HG03097 (cell line): ENCODE results near the gene NT5DC2.

Experiments
- ATAC-seq: cut with Tn5 transposase; IDR thresholded peaks from one replicate; pipeline ENCODE4 v1.9.1; 2021; ENCODE audit not compliant: unreplicated experiment, low FRiP score

Gene NT5DC2

GRCh38 chr3:52533623-52534280, at the start of gene NT5DC2:
Gene NT5DC2, minus strand, starts transcription at chr3:52533857. Its CDS starts 120 bp downstream, at chr3:52533737.
- no peak for ATAC-seq

DNA sequence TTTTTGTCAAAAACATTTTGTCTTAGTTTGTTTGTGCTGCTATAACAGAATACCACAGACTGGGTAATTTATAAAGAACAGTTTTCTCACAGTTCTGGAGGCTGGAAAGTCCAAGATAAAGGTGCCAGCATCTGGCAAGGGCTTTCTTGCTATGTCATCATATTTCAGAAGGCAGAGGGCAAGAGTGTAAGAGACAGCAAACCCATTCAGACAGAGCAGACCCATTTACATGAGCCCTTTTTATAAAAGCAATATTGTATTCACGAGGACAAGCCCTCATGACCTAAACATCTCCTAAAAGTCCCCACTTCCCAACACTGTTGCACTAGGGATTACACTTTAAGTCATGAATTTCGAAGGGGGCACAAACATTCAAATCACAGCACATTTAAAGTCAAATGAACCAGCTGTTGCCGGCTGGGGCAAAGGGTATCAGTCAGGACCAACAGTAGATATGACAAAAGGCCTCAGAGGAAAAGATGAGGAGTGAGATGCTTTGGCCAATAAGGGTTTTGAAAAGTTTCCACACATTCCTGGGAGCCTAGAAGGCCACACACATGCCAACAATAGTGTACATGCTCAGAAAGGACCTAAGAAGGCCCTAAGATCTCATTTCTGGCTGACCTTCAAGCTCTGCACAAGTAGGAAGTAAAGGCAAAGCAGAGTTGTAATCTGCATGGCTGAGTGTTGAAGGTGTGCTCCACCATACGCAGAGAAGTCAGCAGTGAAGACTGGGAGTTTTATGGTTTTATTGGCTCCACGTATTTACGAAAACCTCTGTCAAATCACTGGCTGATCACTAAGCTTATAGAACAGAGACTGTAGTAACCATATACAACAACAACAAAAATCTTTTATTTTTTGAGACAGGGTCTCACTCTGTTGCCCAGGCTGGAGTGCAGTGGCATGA, 40.7 kb upstream of the NT5DC2 start:
- no peak for ATAC-seq

- no peak for ATAC-seq
Observed at GRCh38 chr3:52572221-52572620, 38.6 kb upstream of the NT5DC2 start.

- no peak for ATAC-seq
Observed at GRCh38 chr3:52570076-52570475, 36.4 kb upstream of the NT5DC2 start.

- no peak for ATAC-seq
Observed at GRCh38 chr3:52568069-52568468, 34.4 kb upstream of the NT5DC2 start.

DNA sequence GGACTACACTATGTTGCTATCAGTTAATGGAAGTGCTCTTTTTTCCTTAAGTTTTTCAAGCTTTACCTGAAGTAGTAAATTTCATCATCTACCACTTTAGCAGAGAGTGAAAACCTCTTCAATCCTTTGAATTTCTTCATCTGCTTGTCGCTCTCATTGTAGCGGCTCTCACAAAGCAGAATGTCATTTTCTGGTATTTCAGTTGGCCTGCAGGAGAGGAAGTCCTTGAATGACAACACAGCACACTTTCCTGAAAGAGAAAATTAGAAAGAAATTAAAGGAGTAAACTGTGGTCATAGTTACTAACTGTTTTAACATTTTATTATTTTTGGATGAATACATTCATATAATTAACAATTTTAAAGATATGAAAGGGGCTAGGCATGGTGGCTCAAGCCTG, 30.3 kb upstream of the NT5DC2 start:
- no peak for ATAC-seq

DNA sequence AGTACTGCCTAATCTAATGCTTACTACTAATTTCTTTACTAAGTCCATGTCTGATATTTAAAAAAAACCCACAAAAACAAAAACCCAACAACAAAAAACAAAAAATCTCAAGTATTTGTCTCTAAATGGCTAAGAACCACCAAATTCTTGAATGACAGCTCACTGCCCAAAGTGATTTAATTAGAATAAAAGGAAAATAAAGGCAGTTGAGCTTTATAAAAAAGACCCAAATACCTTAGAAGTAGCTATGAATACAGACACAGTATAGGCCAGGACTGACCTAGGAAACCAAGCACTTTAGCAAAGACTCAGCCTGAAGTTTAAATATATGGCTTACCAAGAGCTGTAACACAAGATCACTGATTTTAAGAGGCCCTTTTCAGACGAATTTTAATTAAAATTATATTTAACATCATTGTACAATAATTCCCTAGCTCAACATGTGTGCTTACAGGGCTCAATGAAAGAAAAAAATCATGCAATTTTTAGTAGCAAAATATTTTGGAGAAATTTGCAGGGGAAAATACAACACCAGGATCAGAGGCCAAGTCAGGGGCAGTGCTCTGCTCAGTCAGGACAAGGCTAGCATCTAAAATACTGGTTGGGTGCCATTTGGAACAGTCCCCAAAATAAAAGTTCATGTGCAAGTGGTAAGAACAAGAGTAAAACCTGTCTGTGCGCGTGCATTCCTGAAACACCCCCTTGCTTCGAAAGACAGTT, 27.5 kb upstream of the NT5DC2 start:
- ATAC-seq, result no peak

GRCh38 chr3:52558436-52558835, 24.8 kb upstream of the NT5DC2 start:
- no peak for ATAC-seq

- no peak for ATAC-seq
Observed at GRCh38 chr3:52557011-52557960, 23.6 kb upstream of the NT5DC2 start.

DNA sequence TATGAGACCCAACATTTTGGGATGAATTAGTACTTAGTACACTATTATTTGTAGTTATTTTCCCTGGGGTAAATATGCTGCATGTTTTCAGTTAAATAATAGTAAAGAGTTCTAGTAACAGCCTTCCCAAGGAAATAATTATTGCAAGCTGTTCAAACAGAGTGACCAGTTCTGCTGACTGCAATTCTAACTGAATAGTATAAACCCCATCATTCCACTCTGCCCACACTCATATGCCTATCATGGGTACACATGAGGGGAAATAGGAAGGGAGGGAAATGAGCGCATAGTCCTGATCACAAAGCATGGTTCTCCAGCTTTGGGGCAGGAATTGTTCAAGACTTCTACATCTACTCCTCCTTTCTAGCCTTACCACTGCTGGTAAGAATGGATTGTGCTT, 21.4 kb upstream of the NT5DC2 start:
- no peak for ATAC-seq

- no peak for ATAC-seq
Observed at GRCh38 chr3:52554026-52554755, 20.5 kb upstream of the NT5DC2 start.

- no peak for ATAC-seq
Observed at GRCh38 chr3:52552089-52552488, 18.4 kb upstream of the NT5DC2 start.

DNA sequence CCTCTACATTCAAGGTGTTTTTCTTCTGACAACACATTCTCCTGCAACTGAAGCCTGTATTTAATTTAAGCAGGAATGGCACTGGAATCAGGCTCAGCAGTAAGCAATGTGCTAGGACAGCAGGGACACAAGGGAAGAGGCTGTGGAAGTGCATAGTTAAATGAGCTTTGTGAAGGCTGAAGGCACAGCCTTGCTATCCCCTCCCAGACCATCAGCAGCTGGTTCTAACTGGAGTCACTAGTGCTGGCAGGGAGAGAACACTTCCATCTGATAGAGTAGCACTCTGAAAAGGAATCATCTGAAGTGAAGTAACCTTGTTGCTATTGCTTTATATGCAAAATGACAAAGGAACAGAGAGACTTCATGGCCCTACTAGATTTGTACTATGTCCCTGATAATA, 17.5 kb upstream of the NT5DC2 start:
- ATAC-seq, result no peak

DNA sequence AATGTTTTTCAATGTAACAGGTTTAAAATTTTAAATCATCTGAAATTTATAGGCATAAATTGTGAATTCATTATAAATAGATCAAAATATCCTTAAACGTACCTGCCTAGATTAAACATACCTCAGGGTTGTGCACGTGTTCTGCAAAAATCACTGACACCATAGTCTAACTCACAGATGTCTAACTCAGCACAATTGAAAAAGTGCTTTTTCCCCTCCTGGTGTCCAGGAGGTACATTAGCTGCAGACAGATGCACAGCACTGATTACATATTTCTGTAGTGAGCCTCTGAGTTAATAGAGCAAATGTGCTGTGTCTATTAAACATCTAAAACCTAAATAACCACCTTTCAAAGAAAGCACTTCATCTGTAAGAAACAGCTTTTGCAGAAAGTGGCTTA, 13.5 kb upstream of the NT5DC2 start:
- no peak for ATAC-seq

GRCh38 chr3:52546111-52546901, 12.6 kb upstream of the NT5DC2 start:
- no peak for ATAC-seq

DNA sequence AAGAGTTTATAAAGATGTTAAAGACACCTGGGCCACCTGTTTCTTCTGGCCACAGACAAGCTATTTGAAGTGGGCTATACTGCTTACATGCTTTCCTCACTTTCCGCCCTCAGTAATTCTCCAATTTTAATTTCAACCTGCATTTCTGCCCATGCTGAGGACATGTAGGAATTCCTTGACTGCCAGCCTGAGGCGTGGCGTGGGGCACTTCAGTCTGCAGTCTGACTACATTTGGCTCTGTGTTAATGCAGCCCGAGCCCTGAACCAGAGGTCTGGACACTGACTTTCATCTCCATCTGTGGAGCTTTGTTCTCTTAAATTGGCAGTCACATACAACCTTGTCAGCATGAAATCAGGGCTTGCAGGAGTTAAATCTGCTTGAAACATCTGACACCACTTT, 11.3 kb upstream of the NT5DC2 start:
- no peak for ATAC-seq

DNA sequence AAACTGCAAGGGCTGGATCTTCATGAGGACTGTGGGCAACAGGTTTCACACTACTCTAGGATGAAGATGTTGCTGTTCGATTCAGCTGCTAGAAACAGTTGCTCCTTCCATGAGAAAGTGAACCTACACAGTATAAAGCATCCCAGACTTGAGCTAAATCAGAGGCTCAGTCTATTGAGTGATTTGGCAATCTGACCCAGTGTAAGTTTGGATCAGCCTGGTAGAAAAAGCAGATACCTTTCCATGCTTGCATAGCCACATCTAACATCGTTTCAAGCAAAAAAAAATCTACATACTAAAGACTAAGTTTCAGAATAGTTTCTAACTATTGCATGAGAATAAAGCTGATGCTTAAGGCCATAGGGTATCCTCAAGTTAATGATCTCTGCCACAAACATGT, 7.4 kb upstream of the NT5DC2 start:
- ATAC-seq, result no peak

- no peak for ATAC-seq
Observed at GRCh38 chr3:52539010-52539653, 5.5 kb upstream of the NT5DC2 start.
